ENCODE data around the gene PRMT3.

PRMT3 gene

GRCh38 chr11:20530942-20531703 lies 143.6 kb downstream of the PRMT3 start:
- Histone ChIP-seq H3K36me3 (ENCODE audit: low read depth) (no peaks in the 10 kb centered on the region), H3K27ac (ENCODE audit: poor library complexity, severe bottlenecking) (no peak overlapping the region), H3K27me3 (ENCODE audit: insufficient read depth, poor library complexity, severe bottlenecking) (no peaks in the 10 kb centered on the region), H3K4me1 (ENCODE audit: insufficient read depth, poor library complexity, severe bottlenecking) (no peaks in the 10 kb centered on the region), H3K9me3 (ENCODE audit: severe bottlenecking) (no peaks in the 10 kb centered on the region), H3K4me3 (ENCODE audit: severe bottlenecking) (no peak overlapping the region)
- TF ChIP-seq CTCF (IDR thresholded peaks at IDR 0.05; ENCODE audit: poor library complexity, severe bottlenecking) = no peak
- DNase-seq (ENCODE audit: low spot score) (no peak), ATAC-seq (ENCODE audit: low read depth) (no peak)

- no peak for ATAC-seq (ENCODE audit: low read depth)
- TF ChIP-seq CTCF (IDR thresholded peaks at IDR 0.05; ENCODE audit: poor library complexity, severe bottlenecking) = no peak
These were observed 147.9 kb downstream of the PRMT3 start for GRCh38 chr11:20535271-20535881.

GRCh38 chr11:20536365-20536764 lies 148.8 kb downstream of the PRMT3 start:
- H3K4me3 ChIP-seq (ENCODE audit: severe bottlenecking) = no peak overlapping the region
- no peaks in the 10 kb centered on the region for H3K36me3 ChIP-seq (ENCODE audit: low read depth)
- H3K27ac ChIP-seq (ENCODE audit: poor library complexity, severe bottlenecking) = no peak overlapping the region
- no peaks in the 10 kb centered on the region for H3K27me3 ChIP-seq (ENCODE audit: insufficient read depth, poor library complexity, severe bottlenecking)
- no peak for TF ChIP-seq CTCF (IDR thresholded peaks at IDR 0.05; ENCODE audit: poor library complexity, severe bottlenecking)
- ATAC-seq (ENCODE audit: low read depth) = no peak
- no peaks in the 10 kb centered on the region for H3K9me3 ChIP-seq (ENCODE audit: severe bottlenecking)
- no peaks in the 10 kb centered on the region for H3K4me1 ChIP-seq (ENCODE audit: insufficient read depth, poor library complexity, severe bottlenecking)
- DNase-seq (ENCODE audit: low spot score) = no peak

More at GRCh38 chr11:20535271-20535881, 147.9 kb downstream of the PRMT3 start:
- Histone ChIP-seq H3K4me3 (ENCODE audit: severe bottlenecking) (no peak overlapping the region), H3K9me3 (ENCODE audit: severe bottlenecking) (no peaks in the 10 kb centered on the region), H3K27ac (ENCODE audit: poor library complexity, severe bottlenecking) (no peak overlapping the region), H3K27me3 (ENCODE audit: insufficient read depth, poor library complexity, severe bottlenecking) (no peaks in the 10 kb centered on the region), H3K4me1 (ENCODE audit: insufficient read depth, poor library complexity, severe bottlenecking) (no peaks in the 10 kb centered on the region), H3K36me3 (ENCODE audit: low read depth) (no peaks in the 10 kb centered on the region)
- DNase-seq (ENCODE audit: low spot score) = no peak

- DNase-seq (ENCODE audit: low spot score) = no peak
- no peaks in the 10 kb centered on the region for H3K9me3 ChIP-seq (ENCODE audit: severe bottlenecking)
- H3K27me3 ChIP-seq (ENCODE audit: insufficient read depth, poor library complexity, severe bottlenecking) = no peaks in the 10 kb centered on the region
- no peak overlapping the region for H3K27ac ChIP-seq (ENCODE audit: poor library complexity, severe bottlenecking)
- no peaks in the 10 kb centered on the region for H3K4me1 ChIP-seq (ENCODE audit: insufficient read depth, poor library complexity, severe bottlenecking)
- no peak for TF ChIP-seq CTCF (IDR thresholded peaks at IDR 0.05; ENCODE audit: poor library complexity, severe bottlenecking)
- H3K36me3 ChIP-seq (ENCODE audit: low read depth) = no peaks in the 10 kb centered on the region
- no peak for ATAC-seq (ENCODE audit: low read depth)
- H3K4me3 ChIP-seq (ENCODE audit: severe bottlenecking) = no peak overlapping the region
These were observed 149.3 kb downstream of the PRMT3 start for GRCh38 chr11:20536784-20537183.

- Histone ChIP-seq H3K27ac (ENCODE audit: poor library complexity, severe bottlenecking) (no peak overlapping the region), H3K9me3 (ENCODE audit: severe bottlenecking) (no peaks in the 10 kb centered on the region), H3K4me1 (ENCODE audit: insufficient read depth, poor library complexity, severe bottlenecking) (no peaks in the 10 kb centered on the region), H3K27me3 (ENCODE audit: insufficient read depth, poor library complexity, severe bottlenecking) (no peaks in the 10 kb centered on the region), H3K36me3 (ENCODE audit: low read depth) (no peaks in the 10 kb centered on the region), H3K4me3 (ENCODE audit: severe bottlenecking) (no peak overlapping the region)
- no peak for ATAC-seq (ENCODE audit: low read depth)
- no peak for DNase-seq (ENCODE audit: low spot score)
- no peak for TF ChIP-seq CTCF (IDR thresholded peaks at IDR 0.05; ENCODE audit: poor library complexity, severe bottlenecking)
These were observed 154.0 kb downstream of the PRMT3 start for GRCh38 chr11:20541503-20541902.

All from RWPE2 (cell line).